ENCODE results near the gene ANKRD34A. TPM values are rescaled to one million over a fixed set of nuclear protein-coding genes. Genes with fewer than 3 reads are reported as not detected.
A peak's percentile ranks its signal among the peaks of the same experiment; 100 is the strongest.

Gene ANKRD34A
- total RNA-seq, 1 donor from 2014 or later = 0.59 TPM

- Mint-ChIP-seq H3K4me1 (ENCODE audit: low read depth, unreplicated experiment) (peaks cover 28% of the 10 kb centered on the region), H3K27me3 (ENCODE audit: unreplicated experiment) (peaks cover 7% of the 10 kb centered on the region), H3K27ac (ENCODE audit: unreplicated experiment) (peak overlapping the region; percentile 98), H3K4me3 (ENCODE audit: unreplicated experiment) (peak overlapping the region; percentile 99), H3K9me3 (ENCODE audit: unreplicated experiment) (peaks cover 17% of the 10 kb centered on the region), H3K36me3 (ENCODE audit: unreplicated experiment) (peaks cover 28% of the 10 kb centered on the region)
- no peak for TF ChIP-seq CTCF (IDR thresholded peaks at IDR 0.05; ENCODE audit: partially characterized antibody, unreplicated experiment)
- DNase-seq = peak; percentile 31
Observed at GRCh38 chr1:145997016-145997717, 32.8 kb upstream of the ANKRD34A start.

- no peak for TF ChIP-seq CTCF (IDR thresholded peaks at IDR 0.05; ENCODE audit: partially characterized antibody, unreplicated experiment)
- peak within 1 kb of the TSS; percentile 98 for H3K27ac Mint-ChIP-seq (ENCODE audit: unreplicated experiment)
- peak; percentile 99 for DNase-seq
- H3K4me1 Mint-ChIP-seq (ENCODE audit: low read depth, unreplicated experiment) = peaks cover 28% of the 10 kb centered on the region
- peaks cover 28% of the 10 kb centered on the region for H3K36me3 Mint-ChIP-seq (ENCODE audit: unreplicated experiment)
- H3K27me3 Mint-ChIP-seq (ENCODE audit: unreplicated experiment) = peaks cover 7% of the 10 kb centered on the region
- H3K4me3 Mint-ChIP-seq (ENCODE audit: unreplicated experiment) = peak within 1 kb of the TSS; percentile 99
- peaks cover 15% of the 10 kb centered on the region for H3K9me3 Mint-ChIP-seq (ENCODE audit: unreplicated experiment)
Observed at GRCh38 chr1:145996433-145997015, 32.1 kb upstream of the ANKRD34A start, which contains the start of gene TXNIP. Gene TXNIP, minus strand, starts transcription at chr1:145996579. Its CDS starts 313 bp downstream, at chr1:145996266.

GRCh38 chr1:145995964-145996432 is 31.6 kb upstream of the ANKRD34A start:
- Mint-ChIP-seq H3K4me3 (ENCODE audit: unreplicated experiment) (peak overlapping the region; percentile 99), H3K9me3 (ENCODE audit: unreplicated experiment) (peaks cover 15% of the 10 kb centered on the region), H3K27me3 (ENCODE audit: unreplicated experiment) (peaks cover 7% of the 10 kb centered on the region), H3K4me1 (ENCODE audit: low read depth, unreplicated experiment) (peaks cover 28% of the 10 kb centered on the region), H3K27ac (ENCODE audit: unreplicated experiment) (peak overlapping the region; percentile 98), H3K36me3 (ENCODE audit: unreplicated experiment) (peaks cover 28% of the 10 kb centered on the region)
- TF ChIP-seq CTCF (IDR thresholded peaks at IDR 0.05; ENCODE audit: partially characterized antibody, unreplicated experiment) = no peak
- no peak for DNase-seq

GRCh38 chr1:145995148-145995881 is 30.9 kb upstream of the ANKRD34A start:
- TF ChIP-seq CTCF (IDR thresholded peaks at IDR 0.05; ENCODE audit: partially characterized antibody, unreplicated experiment) = no peak
- Mint-ChIP-seq H3K4me1 (ENCODE audit: low read depth, unreplicated experiment) (peaks cover 28% of the 10 kb centered on the region), H3K4me3 (ENCODE audit: unreplicated experiment) (peak overlapping the region; percentile 99), H3K9me3 (ENCODE audit: unreplicated experiment) (peaks cover 15% of the 10 kb centered on the region), H3K36me3 (ENCODE audit: unreplicated experiment) (peaks cover 28% of the 10 kb centered on the region), H3K27ac (ENCODE audit: unreplicated experiment) (peak overlapping the region; percentile 98), H3K27me3 (ENCODE audit: unreplicated experiment) (peaks cover 11% of the 10 kb centered on the region)
- no peak for DNase-seq

Measured in glutamatergic neuron (in vitro differentiated cells).